Neural progenitor cell (in vitro differentiated cells): ENCODE results near the gene KRTAP1-1.

Experiments
- EZH2 ChIP-seq: fragments of 200-600 bp; sonication (generic); IDR thresholded peaks from 2 replicates; pipeline ENCODE4 v1.6.1; 2017; ENCODE audit warnings: antibody characterized with exemption, mild to moderate bottlenecking, moderate library complexity
- EZH2phosphoT487 ChIP-seq: fragments of 200-600 bp; sonication (generic); IDR thresholded peaks from 2 replicates; pipeline ENCODE4 v1.6.1; 2017; ENCODE audit warnings: antibody characterized with exemption
- TF ChIP-seq, protein P1 (sequence below): fragments of 200-600 bp; sonication (generic); IDR thresholded peaks from 2 replicates; pipeline ENCODE4 v1.5.1; 2017; ENCODE audit warnings: antibody characterized with exemption, mild to moderate bottlenecking

DNA sequence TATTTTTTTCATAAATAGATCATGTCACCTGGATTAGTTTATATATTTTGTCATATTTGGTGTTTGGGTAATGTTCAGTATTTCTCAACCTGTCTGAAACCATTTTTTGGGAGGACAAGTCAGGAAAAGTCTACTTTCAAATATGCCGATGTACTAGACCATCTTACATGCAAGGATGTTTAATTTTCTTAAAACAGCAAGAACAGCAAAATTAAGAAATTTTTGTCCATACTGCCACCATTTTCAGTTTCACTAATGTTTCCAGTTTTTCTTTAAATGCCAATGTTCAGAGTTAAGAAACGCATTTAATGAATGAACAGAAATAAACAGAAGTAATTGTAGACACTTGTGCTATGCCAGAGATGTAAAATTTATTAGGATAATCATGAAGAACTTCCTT is 48.2 kb downstream of the KRTAP1-1 start:
- TF ChIP-seq EZH2 (no peak), EZH2phosphoT487 (no peak)
- TF ChIP-seq, protein P1, sequence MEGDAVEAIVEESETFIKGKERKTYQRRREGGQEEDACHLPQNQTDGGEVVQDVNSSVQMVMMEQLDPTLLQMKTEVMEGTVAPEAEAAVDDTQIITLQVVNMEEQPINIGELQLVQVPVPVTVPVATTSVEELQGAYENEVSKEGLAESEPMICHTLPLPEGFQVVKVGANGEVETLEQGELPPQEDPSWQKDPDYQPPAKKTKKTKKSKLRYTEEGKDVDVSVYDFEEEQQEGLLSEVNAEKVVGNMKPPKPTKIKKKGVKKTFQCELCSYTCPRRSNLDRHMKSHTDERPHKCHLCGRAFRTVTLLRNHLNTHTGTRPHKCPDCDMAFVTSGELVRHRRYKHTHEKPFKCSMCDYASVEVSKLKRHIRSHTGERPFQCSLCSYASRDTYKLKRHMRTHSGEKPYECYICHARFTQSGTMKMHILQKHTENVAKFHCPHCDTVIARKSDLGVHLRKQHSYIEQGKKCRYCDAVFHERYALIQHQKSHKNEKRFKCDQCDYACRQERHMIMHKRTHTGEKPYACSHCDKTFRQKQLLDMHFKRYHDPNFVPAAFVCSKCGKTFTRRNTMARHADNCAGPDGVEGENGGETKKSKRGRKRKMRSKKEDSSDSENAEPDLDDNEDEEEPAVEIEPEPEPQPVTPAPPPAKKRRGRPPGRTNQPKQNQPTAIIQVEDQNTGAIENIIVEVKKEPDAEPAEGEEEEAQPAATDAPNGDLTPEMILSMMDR = no peak
